Immature natural killer cell (primary cell): ENCODE measurements around the gene ALKBH2. TPM values are rescaled to one million over a fixed set of nuclear protein-coding genes. Genes with fewer than 3 reads are reported as not detected.
A peak's percentile ranks its signal among the peaks of the same experiment; 100 is the strongest.

ENCODE experiments used
- DNase-seq, 3 donors: peaks; one replicate each; pipeline ENCODE4 v3.0.0; 2022; ENCODE audit warnings: mixed read lengths in 1 of 3
- H3K27ac Mint-ChIP-seq, 6 donors: one replicate each; pipeline ENCODE4 v1.8.0; 2020; ENCODE audit warnings: mixed read lengths in 6 of 6, mild to moderate bottlenecking in 5 of 6, inconsistent platforms in 4 of 6, moderate library complexity in 3 of 6
- H3K27me3 Mint-ChIP-seq, 3 donors: one replicate each; pipeline ENCODE4 v1.8.0; 2020 to 2021; ENCODE audit warnings: low read depth in 3 of 3, mild to moderate bottlenecking in 3 of 3, mixed read lengths in 3 of 3, moderate library complexity in 3 of 3, inconsistent platforms in 1 of 3
- H3K36me3 Mint-ChIP-seq, 3 donors: one replicate each; pipeline ENCODE4 v1.8.0; 2020; ENCODE audit warnings: mixed read lengths in 3 of 3, inconsistent platforms in 2 of 3, mild to moderate bottlenecking in 2 of 3
- H3K4me1 Mint-ChIP-seq, 2 donors: one replicate each; pipeline ENCODE4 v1.8.0; 2020; ENCODE audit warnings: inconsistent platforms in 2 of 2, mild to moderate bottlenecking in 2 of 2, mixed read lengths in 2 of 2, moderate library complexity in 1 of 2
- H3K4me3 Mint-ChIP-seq, 5 donors: one replicate each; pipeline ENCODE4 v1.8.0; 2020; ENCODE audit warnings: mild to moderate bottlenecking in 5 of 5, mixed read lengths in 5 of 5, inconsistent platforms in 3 of 5, moderate library complexity in 3 of 5
- H3K9me3 Mint-ChIP-seq, 6 donors: one replicate each; pipeline ENCODE4 v1.8.0; 2020; ENCODE audit warnings: mild to moderate bottlenecking in 6 of 6, mixed read lengths in 6 of 6, inconsistent platforms in 4 of 6, moderate library complexity in 3 of 6
- polyA plus RNA-seq, 3 donors: library from polyadenylated mRNA; unstranded; fragments of 300-500 nt; fragmentation: Illumina TruSeq; gene quantifications; one replicate each; pipeline ENCODE4 v1.2.3, GENCODE V29; 2021

ALKBH2 gene
- 10 to 100 TPM in 1 of 3 donors, 1 to 10 TPM in 2; 6.2 to 11.6 (median 9.2) TPM for polyA plus RNA-seq

DNA sequence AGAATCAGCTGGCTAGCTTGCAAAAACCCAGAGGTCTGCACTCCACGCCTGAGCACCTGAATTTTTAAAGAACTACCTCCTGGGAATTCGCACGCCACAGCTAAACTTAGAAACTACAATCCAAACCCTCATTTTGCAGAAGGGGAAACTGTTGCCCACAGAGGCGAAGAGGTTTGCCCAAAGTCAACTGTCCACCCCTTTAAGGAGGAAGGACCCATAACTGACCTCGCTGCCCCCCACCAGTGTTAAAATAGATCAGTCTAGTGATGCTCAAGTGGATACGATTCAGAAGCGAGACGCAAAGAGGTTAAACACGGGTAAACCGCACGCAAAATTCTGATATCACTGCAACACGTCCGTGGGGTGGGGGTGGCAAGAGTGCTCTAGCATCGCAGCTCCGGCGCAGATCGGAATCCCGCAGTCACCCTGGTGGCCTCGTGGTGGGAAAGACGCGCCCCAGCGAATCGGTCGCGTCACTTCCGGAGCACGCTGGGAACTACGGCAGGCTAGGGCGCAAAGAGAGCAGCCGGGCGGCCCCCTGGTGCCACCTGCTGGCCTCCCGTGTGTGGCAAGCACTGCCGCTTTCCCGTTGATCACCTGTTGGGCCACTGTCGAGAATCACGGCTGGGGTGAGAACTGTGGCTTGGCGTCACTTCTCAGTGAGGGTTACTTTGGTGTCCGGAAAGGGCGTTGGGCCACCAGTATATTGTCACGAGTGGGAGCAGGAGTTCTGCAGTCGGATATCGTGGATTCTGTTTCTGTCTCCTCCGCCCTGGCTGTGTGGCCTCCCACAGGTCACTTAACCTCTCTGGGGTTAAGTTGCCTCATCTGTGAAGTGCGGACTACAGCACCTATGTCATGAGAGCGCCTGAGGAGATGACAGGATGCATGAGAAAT is at the start of gene ALKBH2:
TSS of gene ALKBH2 (minus strand) at position 451 of the 897 bp plus-strand sequence. CDS start 686 bp downstream, outside the sequence.
- Mint-ChIP-seq H3K4me1 (peaks cover 26 to 39% of the 10 kb centered on the region in 2 donors), H3K36me3 (peaks cover 0 to 8% (median 0%) of the 10 kb centered on the region in 3 donors), H3K4me3 (peak within 1 kb of the TSS; percentile 83 to 90 (median 89)), H3K27ac (peak within 1 kb of the TSS; percentile 94 to 98 (median 96)), H3K9me3 (no peaks in the 10 kb centered on the region), H3K27me3 (peaks cover 9 to 16% (median 14%) of the 10 kb centered on the region in 3 donors)
- DNase-seq = peak; percentile 96 to 97 (median 97)

DNA sequence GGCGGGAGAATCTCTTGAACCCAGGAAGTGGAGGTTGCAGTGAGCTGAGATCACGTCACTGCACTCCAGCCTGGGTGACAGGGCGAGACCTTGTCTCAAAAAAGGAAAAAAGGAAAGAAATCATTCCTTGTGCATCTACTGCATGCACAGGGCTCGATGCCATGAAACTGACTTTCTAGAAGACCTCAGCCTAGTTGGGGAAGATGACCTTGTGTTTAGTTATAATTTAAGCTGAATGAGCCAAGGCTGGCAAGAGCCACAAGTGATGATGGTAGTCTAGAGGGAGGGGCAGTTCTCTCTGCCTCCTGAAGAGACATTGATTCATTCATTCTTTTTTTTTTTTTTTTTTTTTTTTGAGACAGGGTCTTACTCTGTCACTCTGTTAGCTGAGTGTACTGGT is 47.3 kb upstream of the ALKBH2 start:
- no peak overlapping the region for H3K4me3 Mint-ChIP-seq
- H3K4me1 Mint-ChIP-seq = no peaks in the 10 kb centered on the region
- DNase-seq = no peak
- H3K9me3 Mint-ChIP-seq = no peaks in the 10 kb centered on the region
- H3K27ac Mint-ChIP-seq = no peak overlapping the region
- H3K27me3 Mint-ChIP-seq = peaks cover 0 to 10% (median 4%) of the 10 kb centered on the region in 3 donors
- no peaks in the 10 kb centered on the region for H3K36me3 Mint-ChIP-seq

DNA sequence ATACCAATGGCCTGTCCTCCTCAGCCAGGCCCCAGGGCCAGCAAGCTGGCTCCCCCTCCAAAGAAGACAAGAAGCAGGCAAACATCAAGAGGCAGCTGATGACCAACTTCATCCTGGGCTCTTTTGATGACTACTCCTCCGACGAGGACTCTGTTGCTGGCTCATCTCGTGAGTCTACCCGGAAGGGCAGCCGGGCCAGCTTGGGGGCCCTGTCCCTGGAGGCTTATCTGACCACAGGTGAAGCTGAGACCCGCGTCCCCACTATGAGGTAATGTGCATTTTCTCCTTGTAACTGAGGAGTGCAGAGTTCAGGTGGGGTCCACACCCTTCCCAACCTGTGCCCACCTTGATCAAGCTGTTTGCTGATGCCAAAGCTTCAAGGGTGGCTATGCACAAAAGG is 46.5 kb upstream of the ALKBH2 start:
- Mint-ChIP-seq H3K27ac (no peak overlapping the region), H3K9me3 (no peaks in the 10 kb centered on the region), H3K4me3 (no peak overlapping the region), H3K36me3 (no peaks in the 10 kb centered on the region), H3K27me3 (peaks cover 0 to 12% (median 4%) of the 10 kb centered on the region in 3 donors), H3K4me1 (no peaks in the 10 kb centered on the region)
- no peak for DNase-seq

DNA sequence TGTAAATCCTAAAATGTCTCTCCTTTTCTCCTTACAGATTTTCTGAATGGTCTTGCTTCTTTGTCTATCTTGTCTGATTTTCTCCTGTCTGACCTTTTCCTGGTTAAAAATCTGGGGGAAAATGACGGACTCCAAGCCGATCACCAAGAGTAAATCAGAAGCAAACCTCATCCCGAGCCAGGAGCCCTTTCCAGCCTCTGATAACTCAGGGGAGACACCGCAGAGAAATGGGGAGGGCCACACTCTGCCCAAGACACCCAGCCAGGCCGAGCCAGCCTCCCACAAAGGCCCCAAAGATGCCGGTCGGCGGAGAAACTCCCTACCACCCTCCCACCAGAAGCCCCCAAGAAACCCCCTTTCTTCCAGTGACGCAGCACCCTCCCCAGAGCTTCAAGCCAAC is 46.1 kb upstream of the ALKBH2 start:
- H3K9me3 Mint-ChIP-seq = no peaks in the 10 kb centered on the region
- no peaks in the 10 kb centered on the region for H3K4me1 Mint-ChIP-seq
- no peak for DNase-seq
- no peak overlapping the region for H3K4me3 Mint-ChIP-seq
- H3K36me3 Mint-ChIP-seq = no peaks in the 10 kb centered on the region
- H3K27ac Mint-ChIP-seq = no peak overlapping the region
- peaks cover 0 to 12% (median 4%) of the 10 kb centered on the region in 3 donors for H3K27me3 Mint-ChIP-seq

DNA sequence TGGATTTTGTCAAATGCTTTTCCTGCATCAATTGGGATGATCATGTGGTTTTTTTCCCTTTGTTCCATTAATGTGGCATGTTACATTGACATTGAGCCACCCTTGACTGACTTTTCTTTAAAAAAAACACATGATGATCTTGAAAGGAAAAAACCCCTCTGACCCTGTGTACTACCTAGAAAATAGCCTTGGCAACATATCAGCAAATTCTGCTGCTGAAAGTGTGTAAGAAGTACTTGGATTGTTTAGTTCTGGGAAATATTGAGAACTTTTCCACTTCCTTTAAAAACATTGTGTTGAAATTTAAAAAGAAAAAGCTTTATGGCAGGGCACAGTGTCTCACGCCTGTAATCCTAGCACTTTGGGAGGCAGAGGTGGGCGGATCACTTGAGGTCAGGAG is 43.8 kb upstream of the ALKBH2 start:
- Mint-ChIP-seq H3K36me3 (no peaks in the 10 kb centered on the region), H3K4me1 (no peaks in the 10 kb centered on the region), H3K27ac (no peak overlapping the region)

DNA sequence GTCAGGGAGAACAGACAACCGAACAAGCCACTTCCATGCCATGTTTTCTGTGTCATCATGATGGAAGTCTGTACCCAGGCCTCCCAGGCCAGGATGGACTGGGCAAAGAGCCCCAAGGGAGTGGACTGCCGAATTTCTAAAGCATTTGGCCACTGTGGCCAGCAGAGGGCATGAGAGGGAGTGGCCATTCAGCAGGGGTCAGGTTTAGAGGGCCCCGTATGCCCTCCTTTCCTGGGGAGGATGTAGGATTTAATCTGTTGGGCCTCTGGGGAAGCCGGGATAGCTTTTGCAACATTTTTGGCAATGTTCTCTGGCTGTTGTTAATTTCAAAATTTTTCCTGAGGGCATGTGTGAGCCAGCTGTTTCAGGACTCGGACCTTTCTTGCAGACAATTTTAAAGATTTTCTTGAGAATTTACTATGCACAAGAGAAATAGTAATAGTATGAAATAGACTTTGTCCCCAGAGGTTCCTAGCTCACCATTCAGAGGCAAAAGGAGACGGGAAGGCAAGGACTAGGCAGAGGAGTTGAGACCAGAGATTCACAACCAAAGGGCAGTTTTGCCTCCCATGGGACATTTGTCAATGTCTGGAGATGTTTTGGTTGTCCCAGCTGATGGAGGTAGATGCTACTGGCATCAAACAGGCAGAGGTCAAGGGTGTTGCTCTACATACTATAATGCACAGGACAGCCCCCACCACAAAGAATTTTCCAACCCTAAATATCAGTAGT is 41.1 kb upstream of the ALKBH2 start:
- Mint-ChIP-seq H3K27me3 (peaks cover 2 to 12% (median 4%) of the 10 kb centered on the region in 3 donors), H3K9me3 (no peaks in the 10 kb centered on the region), H3K36me3 (peaks cover 0 to 3% (median 0%) of the 10 kb centered on the region in 3 donors), H3K4me3 (no peak overlapping the region), H3K27ac (no peak overlapping the region), H3K4me1 (no peaks in the 10 kb centered on the region)
- no peak for DNase-seq

More for the DNA sequence above, 43.8 kb upstream of the ALKBH2 start:
- no peak for DNase-seq
- Mint-ChIP-seq H3K27me3 (peaks cover 4 to 12% (median 4%) of the 10 kb centered on the region in 3 donors), H3K9me3 (no peaks in the 10 kb centered on the region), H3K4me3 (no peak overlapping the region)

DNA sequence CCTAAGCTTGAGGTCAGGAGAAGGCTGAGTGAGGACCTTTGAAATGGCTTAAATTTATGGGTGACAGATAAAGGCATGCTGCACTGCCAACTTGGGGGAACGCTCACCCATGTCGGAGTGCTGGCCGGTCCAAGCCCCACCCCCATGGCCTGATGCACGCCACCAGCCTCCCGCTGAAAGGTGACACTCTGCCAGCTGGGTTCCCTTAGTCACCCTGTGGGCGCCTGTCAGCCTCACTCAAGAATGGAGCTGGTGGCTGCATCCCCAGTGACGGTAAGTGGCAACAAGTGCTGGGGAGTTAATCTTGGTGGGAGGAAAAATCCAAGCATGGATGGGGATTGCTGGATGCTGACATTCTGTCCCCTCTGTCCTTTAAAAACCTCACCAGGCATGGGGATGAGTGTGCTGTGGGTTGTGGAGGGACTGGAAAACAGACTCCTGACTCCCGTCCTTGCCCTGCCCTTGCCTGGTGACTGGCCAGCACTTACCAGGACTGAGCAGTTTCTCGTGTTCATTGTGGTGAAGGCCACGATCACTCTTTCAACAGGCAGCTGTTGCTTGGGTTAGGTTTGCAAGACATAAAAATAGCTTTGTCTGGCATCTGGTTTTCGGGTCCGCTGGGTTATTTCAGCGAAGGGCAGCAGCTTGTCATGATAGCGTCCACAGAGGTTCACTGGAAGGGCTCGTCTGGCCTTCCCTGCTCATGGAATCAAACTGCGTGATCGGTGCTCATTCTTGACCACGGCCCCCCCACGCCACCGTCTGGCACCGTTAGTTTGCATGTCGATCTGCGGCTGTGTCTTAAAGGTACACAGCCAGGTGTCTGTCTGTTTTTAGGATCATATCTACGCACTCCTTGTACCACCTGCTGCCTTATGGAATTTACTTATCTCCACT is 38.1 kb upstream of the ALKBH2 start:
- Mint-ChIP-seq H3K36me3 (peaks cover 0 to 3% (median 0%) of the 10 kb centered on the region in 3 donors), H3K27ac (no peak overlapping the region), H3K27me3 (peaks cover 0 to 4% (median 2%) of the 10 kb centered on the region in 3 donors), H3K4me1 (no peaks in the 10 kb centered on the region), H3K4me3 (no peak overlapping the region), H3K9me3 (no peaks in the 10 kb centered on the region)
- no peak for DNase-seq

DNA sequence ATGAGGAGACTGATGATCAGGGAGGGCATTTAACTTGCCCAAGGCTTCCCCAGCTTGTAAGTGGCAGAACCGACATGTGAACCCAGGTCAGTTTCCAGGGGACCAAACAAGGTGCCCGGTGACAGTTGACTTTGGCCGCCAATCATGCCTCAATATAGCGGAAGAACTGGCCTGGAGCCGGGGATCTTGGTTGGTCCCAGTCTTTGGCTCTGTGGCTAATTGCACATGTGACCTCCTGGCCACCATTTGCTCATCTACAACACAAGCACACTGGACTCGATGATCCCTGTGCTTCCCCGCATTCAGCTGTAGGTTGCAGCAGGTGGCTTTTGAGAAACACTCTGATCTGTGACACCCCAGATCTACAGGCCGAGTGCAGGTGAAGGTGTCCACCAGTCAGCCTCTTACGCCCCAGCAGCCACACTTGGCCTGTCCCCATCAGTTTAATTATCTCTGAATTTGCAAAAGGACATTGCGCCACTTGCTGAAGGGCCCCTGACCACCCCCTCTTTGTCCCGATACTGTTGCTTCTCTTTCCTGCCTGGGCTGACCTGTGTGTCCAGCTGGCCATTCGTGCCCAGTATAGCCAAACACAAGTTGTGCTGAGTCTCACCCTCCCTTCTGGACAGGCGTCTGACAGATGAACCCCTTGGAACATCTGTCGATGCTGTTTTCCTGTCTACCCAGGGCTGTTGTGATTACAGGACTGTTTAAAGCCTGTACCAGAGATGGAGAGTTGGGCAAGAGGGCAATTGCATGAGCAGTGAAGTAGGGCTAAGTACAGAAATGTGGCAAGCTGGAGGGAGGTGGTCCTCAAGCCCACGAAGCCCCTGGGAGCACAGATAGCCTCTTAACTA is 37.3 kb upstream of the ALKBH2 start:
- peaks cover 4 to 6% of the 10 kb centered on the region in 2 donors for H3K4me1 Mint-ChIP-seq
- H3K27ac Mint-ChIP-seq = no peak overlapping the region
- no peaks in the 10 kb centered on the region for H3K9me3 Mint-ChIP-seq

DNA sequence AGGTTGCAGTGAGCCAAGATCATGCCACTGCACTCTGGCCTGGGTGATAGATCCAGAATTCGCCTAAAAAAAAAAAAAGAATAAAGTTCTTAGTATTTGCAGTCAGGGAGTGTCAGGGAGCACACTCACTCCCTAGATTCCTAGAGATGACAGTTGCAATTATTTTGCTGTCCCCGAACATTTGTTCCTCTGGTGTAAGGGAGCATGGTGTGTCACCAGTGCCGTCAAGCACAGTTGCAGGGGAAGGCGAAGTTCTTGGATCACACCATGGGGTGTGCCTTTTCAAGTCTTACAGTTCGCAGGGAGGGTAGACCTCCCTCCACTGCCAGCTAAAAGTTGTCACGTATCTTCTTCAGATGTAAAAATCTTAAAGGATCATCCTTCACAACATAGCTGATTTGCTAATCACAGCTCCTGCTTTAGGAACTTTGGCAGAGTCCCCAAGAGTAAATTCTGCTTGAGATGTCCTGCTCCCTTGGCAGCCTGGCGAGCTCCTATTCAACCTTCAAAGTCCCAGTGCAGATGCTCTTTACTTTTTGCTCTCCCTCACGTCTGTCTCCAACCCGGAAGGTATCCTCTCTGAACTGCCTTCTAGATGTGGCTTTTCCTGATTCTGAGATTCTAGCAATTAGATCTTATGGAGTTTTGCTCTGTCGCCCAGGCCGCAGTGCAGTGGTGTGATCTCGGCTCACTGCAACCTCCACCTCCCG is 34.4 kb upstream of the ALKBH2 start:
- DNase-seq = no peak
- Mint-ChIP-seq H3K27ac (no peak overlapping the region), H3K4me3 (no peak overlapping the region), H3K36me3 (peaks cover 0 to 3% (median 0%) of the 10 kb centered on the region in 3 donors), H3K27me3 (peaks cover 0 to 4% (median 2%) of the 10 kb centered on the region in 3 donors), H3K9me3 (no peaks in the 10 kb centered on the region), H3K4me1 (peaks cover 7 to 11% of the 10 kb centered on the region in 2 donors)

More for the DNA sequence above, 37.3 kb upstream of the ALKBH2 start:
- Mint-ChIP-seq H3K4me3 (no peak overlapping the region), H3K36me3 (peaks cover 0 to 3% (median 0%) of the 10 kb centered on the region in 3 donors), H3K27me3 (peaks cover 0 to 4% (median 4%) of the 10 kb centered on the region in 3 donors)
- DNase-seq = no peak

DNA sequence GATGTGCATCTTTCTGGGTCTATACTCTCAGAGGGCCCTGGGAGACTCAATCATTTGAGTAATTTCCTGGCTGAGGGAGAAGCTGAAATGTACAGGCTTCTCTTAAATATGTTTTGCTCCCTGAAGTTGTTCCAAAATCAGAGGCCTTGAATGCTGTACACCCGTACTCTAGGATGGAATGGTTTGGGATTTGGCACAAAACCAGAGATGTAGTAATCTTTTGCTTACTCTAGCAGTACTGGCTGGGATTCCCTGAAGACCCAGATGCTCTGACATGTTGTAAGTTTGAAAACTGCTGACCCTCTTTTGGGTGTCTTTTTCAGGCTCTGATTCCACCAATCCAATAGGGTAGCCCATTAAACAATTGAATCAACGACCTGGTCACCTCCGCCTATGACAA is 33.5 kb upstream of the ALKBH2 start:
- Mint-ChIP-seq H3K27ac (no peak overlapping the region), H3K9me3 (no peaks in the 10 kb centered on the region), H3K27me3 (peaks cover 0 to 2% (median 0%) of the 10 kb centered on the region in 3 donors), H3K4me1 (peaks cover 7 to 11% of the 10 kb centered on the region in 2 donors), H3K4me3 (no peak overlapping the region), H3K36me3 (peaks cover 0 to 3% (median 0%) of the 10 kb centered on the region in 3 donors)
- no peak for DNase-seq

DNA sequence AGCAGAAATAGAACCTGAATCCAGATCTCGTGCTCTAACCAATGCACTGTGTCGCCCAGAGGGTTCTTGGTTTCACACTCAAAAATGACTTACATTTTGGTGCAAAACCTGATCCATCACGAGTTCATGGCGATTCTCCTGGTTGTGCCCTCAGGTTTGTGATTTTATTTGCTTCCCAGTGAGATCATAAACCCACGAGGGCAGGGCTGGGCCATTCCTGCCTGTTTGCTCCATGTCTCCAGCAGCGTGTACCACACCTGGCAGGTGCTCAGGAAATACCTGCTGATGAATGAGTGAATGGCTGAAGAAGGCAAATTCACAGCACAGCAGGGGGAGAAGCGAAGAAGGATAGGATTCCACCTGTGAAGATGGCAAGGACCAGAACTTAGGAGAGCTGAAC is 32.5 kb upstream of the ALKBH2 start:
- H3K9me3 Mint-ChIP-seq = no peaks in the 10 kb centered on the region
- H3K27ac Mint-ChIP-seq = no peak overlapping the region
- peaks cover 0 to 3% (median 0%) of the 10 kb centered on the region in 3 donors for H3K36me3 Mint-ChIP-seq
- no peak overlapping the region for H3K4me3 Mint-ChIP-seq
- peaks cover 0 to 2% (median 2%) of the 10 kb centered on the region in 3 donors for H3K27me3 Mint-ChIP-seq
- no peak for DNase-seq
- H3K4me1 Mint-ChIP-seq = peaks cover 7 to 11% of the 10 kb centered on the region in 2 donors
